ENCODE measurements around the gene COL13A1.

Gene COL13A1

DNA sequence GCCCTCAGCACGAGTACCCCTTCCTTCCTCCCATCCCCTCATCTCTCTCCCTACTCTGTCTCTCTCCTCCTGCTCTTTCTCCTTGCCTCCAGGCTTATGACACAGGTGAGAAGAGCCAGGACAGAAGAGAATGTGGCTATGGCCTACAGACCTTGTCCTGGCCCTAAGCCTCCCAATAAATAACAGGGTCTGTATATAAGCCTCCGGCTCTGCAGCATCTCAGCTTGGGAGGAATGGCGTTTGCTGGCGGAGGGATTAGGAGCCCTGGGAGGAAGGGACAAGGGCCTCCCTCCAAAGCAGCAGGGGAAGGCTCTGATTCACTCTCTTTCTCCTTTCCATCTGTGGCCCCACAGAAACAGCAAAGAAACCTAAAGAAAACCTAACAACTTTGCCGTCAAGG is 45.8 kb downstream of the COL13A1 start:
- no peak for DNase-seq (ENCODE audit: low spot score)

DNA sequence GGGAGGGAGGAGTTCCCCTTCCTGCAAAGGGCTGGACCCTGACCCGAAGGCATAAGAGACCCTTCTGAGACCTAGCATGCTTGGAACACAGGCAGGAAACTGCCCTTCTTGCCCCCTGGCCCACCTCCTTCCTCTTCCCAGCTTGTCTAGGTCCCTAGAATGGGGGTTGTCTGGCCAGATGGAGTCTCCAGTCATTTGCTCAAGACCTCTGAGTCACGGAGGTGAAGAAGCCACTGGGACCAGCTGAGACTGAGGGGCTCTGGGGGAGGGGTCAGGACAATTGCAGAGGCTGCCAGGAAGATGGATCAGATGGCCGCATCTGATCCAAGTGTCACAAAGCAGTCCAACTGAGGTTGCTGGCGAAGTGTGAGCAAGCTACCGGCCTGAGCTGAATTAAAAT is 46.2 kb downstream of the COL13A1 start:
- peak; percentile 67 for DNase-seq (ENCODE audit: low spot score)

DNA sequence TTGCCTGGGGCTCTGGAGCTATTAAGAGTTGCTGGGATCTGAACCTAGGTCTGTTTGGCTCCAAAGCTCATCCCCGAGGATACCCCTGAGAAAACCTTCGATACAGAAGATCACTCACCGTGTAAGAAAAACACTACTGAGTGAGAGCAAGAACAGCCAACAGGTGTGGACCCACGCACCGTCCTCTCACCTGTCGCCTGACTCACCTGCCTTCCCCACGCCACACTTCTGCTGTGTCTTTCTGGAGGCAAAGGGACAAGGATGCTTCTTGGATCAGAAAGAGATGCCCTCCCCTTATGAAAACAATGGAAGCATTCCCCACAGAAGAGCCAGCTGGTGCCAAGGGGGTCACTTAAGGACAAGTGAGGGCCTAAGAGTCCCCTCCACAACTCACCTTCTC is 46.7 kb downstream of the COL13A1 start:
- DNase-seq (ENCODE audit: low spot score), result no peak

DNA sequence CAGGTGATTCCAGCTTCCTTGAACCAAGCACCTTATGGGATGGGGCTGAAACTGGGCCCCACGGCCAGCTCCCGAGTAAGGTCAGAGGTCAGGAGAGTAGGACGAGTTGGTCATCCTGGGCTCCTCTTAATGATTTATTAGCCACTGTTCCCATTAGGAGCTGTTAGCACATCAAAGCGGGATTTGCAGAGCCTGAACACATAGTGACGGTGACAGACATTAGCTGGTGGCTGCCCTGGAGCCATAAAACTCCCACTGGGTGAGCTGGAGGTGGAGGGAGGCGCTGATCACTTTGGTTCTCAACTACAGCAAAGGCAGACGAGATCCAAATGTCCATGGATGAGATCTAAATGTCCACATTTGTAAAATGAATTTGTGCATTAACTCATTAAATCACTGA is 48.1 kb downstream of the COL13A1 start:
- DNase-seq (ENCODE audit: low spot score), result no peak

DNA sequence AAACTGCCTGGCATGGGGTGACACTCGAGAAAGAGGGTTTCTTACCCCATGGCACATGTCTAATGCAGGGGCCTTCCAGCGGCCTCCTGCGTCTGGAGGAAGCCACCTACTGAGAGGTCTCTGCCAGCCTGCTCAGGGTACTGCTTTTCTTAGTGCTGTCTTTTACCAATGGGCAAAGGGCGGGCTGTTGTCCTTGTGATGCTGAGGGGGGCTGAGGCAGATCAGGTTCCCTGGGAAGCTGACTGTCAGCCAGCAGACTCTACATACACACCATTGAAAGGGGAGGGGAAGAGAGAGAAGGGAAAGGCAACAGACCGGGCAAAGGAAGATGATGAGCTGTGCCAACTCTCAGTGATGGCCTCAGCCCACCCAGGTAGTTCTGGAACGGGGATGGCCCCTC is 48.7 kb downstream of the COL13A1 start:
- DNase-seq (ENCODE audit: low spot score), result no peak

DNA sequence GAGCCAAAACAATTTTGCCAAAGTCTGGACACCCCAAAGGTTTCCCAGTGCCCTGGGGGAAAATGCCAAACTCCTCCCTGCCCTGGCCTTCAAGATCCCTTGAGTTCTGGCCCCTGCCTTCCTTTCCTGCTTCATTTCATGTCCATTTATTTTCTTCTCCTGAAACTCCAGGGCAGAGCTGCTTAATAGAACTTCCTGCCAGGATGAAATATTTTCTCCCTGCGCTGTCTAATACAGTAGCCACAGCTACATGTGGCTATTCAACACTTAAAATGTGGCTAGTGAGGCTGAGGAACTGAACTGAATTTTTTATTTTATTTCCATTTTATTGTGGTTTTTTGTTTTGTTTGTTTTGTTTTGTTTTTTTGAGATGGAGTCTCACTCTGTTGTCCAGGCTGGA is 49.6 kb downstream of the COL13A1 start:
- no peak for DNase-seq (ENCODE audit: low spot score)

DNA sequence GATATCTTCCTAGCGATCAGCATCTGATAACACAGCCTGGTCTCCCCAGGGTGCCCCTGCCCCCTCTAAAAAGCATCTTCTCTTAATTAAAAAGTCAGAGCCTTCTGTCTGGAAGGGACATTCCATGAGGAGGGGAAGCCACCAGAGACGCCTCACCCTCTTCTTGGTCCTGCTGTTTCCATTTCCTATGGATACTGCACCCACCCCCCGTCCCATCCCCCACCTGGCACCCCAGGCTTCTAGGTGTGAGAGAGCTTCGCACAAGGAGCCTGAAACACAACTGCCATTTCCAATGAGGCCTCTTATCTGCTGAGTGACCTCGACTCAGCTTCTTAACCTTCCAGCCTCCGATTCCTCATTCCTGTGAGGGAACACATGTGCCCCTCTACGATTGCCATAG is 51.4 kb downstream of the COL13A1 start:
- no peak for DNase-seq (ENCODE audit: low spot score)

DNA sequence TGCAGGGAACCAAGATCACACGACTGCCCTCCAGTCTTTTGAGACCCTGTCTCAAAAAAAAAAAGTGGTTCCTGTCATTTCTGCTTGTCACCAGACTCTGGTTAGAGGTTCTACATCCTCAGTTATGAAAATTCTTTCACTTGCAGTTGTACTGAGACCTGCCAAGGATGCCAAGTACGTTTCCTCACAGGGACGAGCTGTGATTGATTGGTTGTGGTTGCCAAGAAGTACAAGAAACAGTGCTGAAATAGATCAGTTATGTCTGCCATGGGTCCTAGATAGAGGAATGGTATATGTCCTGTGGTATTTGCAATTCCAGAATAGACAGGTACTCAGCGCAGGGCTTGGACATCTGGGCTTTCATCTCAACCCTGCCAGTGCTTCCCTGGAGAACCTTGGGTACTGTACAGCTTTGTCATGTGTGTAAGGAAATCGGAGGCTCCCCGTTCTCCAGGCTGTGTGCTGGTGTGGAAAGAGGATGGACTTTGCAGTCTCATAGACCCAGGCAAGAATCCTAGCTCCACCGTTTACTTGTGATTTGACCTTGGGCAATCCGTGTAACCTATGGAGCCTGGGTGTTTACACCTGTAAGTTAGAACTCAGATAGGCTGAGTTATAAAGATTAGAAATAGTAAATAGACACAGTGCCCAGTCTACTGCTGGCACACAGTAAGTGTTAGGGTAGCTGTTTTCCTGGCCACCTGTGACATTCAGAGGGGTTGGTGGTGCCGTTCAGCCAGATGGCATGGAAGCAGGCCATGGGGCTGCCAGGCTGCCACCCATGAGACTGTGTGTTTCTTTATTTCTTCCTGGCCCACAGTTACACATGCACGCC is 53.0 kb downstream of the COL13A1 start:
- no peak for DNase-seq (ENCODE audit: low spot score)

DNA sequence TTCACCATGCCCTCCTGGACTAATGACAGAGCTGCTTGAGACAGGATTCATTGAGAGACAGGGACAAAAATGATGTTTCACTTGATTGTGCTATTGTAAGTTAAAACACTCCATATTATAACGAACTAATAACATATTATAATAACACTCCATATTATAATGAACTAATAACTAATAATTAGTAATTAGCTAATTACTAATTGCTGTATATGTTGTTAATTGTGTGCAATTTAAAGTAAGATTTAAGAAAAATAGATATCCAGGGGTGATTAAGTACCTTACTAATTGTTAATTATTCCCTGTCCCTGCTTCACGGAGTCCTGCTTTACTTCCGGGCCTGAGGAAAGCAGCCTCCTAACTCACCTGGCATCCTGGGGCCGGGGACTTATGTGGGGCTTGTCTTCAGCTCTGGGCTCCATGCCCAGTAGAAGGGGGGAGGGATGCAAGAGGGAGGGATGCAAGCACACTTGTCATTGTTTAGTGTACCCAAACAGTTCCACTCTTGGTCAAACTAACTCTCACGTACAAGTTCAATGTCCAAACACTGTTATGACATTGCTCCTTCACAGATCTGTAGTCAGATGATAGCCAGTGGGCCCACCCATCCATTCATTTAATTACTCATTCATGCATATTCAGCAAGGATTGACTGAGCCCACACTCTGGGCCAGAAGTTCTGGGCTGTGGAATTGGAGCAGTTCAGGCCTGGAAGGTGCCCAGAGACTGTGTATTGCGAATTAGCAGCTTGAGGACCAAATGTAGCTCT is 53.8 kb downstream of the COL13A1 start:
- no peak for DNase-seq (ENCODE audit: low spot score)

DNA sequence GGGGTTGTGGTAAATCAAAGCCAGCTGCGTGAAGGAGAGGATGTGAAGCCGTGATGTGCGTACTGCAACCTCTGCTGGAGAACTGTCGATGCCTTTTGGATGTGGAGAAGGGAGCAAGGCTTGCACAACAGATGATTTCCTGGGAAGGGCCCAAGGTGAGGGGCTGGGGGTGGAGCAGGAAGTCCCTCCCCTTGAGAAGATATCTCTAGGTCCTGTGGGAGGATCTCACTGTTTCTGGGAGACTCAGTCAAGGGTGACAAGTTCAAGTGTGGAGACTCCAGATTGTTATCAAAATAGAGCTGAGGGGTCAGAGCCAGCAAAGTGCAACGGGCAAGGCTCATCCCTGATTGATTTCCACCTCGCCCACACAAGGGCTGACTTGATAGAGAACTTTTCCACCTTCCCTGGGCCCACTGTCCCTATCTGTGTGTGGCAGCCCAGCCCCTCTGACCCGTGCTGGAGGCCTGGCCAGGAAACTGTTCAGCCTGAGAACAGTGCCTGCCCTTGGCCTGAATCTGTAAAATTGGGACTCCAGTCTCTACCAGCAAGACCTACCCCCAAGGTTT is 55.0 kb downstream of the COL13A1 start:
- DNase-seq (ENCODE audit: low spot score), result no peak

DNA sequence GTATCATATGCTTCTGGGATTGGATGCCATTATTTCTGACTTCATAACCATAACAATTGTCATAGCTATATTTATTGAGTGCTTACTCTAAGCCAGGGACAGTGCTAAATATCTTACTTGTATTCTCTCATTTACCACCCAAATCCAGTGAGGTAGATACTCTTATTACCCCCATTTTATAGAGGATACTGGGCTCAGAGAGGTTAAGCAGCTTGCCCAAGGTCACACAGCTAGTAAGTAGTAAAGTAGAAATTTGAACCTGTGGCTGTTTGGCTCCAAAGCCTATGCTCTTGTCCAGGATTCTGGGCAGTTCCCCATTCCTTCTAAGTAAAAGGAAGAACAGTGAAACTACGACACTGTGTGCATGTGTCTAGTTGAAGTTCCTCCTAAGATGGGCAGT is 56.5 kb downstream of the COL13A1 start:
- DNase-seq (ENCODE audit: low spot score), result no peak

DNA sequence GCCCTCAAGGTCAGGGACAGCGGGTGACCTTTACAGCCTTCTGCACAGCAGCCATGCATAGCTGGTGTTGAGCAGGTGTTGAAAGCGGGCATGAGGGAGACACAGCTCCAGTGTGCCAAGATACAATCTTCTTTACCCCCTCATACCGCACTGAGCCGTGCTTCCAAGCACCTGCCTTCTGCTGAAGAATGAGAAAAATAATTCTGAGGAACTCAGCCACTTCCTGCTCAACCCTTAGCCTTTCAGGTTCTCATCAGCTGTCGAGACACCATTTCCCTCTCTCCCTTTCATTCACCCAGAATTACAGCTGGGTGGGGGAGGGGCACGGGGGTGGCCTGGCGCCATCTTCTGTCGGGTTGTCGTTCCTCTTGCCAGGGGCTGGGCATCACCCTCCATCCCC is 58.6 kb downstream of the COL13A1 start:
- DNase-seq (ENCODE audit: low spot score), result no peak

DNA sequence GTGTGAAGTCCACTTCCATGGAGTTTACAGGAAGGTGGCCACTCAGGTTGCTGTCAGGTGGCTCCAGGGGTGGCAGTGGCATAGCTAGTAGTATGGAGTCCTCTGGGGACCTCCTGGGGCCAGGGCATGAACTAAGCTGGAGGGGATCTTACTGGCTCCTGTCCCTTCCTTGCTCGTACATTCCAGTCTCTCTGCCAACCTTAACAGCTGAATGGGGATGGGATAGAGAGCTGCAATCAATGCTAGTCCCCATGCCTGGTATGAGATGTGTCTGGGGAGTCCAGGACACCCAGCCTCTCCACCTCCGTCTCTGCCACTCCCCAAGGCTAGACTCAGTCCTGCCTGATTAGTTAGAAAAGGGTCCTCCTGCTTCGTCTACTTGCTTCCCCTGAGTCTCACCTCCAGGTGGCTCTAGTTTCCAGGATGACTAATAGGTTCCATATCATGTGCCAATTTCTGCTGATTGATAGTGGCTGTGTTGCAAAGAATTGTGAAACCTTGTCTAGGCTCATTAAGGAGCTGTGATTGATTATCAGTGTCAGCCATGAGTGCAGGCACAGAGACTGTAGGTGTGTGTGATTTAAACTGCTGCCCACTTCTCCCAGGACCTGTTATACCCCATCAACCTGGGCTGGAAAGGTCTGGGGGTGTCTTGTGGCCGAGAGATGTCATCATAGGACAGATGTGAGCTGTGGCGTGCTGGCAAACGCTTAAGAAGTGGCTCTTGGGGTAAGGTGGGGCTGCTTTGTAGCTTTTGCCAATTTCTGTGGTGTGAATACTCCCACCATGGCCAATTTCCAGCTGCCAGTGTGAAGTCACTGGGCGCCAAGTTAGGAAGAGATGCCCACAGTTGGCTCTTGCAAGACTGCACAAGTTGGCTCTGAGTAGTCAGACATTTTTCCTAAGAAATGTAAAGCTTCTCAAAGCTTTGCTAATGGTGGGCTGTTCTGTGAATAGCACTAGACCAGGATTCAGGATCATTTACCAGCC is 59.8 kb downstream of the COL13A1 start:
- no peak for DNase-seq (ENCODE audit: low spot score)

DNA sequence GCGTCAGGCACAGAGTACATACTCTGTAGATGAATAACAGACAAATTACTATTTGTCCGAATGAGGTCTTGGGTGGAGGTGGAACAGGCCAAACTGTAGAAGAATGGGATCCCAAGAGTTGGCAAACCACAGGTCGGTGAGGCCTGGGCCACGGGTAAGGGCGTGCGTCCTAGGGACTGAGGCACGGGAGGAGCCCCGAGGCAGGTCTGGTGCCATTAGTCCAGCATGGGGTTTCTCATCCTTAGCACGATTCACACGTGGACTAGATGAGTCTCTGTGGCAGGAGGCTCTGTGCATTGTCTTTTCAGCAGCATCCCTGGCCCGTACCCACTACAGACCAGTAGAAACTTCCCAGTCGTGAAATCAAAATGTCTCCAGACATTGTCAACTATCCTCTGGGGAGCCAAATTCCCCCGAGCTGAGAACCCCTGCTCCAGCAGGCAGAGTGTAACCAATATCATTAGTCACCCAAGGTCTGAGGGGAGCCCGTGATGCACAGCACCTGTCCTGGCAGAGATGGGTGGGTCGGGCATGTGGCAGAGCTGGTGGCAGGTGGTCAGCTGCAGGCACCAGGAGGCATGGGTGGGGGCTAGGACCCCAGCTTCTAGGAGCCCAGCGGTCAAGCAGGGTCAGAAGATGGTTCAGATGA is 61.3 kb downstream of the COL13A1 start:
- no peak for DNase-seq (ENCODE audit: low spot score)

DNA sequence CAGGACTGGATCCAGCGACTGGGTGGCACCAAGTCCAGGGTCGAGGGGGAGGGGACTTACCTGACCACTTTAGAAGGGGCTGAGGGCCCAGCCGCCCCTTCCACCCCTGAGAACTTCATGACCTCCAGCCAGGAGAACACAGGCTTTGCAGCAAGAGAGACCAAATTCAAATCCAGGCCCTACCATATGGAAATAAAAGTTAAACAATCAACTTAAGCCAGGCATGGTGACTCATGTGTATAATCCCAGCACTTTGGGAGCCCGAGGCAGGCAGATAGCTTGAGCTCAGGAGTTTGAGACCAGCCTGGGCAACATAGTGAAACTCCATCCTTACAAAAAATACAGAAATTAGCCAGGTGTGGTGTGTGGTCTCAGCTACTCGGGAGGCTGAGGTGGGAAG is 61.9 kb downstream of the COL13A1 start:
- no peak for DNase-seq (ENCODE audit: low spot score)

DNA sequence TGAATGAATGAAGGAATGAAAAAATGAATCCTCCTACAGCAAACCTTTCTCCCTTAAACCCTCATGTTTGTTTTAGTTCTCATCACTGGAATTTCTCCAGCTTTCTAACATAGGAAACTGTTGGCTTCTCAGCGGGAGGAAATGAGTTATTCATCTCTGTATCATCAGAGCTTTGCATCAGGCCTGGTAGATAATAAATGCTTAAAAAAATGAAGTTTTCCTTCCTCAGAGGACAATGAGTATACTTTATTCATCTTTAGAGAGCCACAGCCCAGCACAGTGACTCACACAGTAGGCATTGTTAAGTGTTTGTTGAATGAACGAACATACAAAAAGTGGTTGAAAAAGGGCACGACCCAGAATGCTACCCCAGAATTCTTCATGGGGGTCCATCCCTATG is 62.6 kb downstream of the COL13A1 start:
- DNase-seq (ENCODE audit: low spot score), result peak; percentile 63

DNA sequence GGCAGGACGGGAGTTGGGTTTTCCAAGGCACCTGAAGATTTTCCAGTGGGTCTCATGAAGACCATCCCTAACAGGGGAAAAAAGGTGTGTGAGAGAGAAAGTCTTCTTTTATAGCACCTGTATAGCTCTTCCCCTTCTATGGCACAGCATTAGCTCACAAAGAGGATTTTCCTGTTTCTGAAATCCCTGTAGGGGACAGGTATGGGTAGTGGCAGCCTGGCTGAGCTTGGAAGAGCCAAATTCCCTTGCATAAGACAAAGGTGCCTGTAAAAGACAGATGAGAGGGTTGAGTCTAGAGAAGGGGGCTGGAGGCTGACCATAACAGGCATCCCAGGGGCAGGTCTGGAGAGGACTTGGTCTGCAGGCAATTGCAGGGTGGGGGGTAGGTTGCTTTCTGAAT is 63.7 kb downstream of the COL13A1 start:
- no peak for DNase-seq (ENCODE audit: low spot score)

DNA sequence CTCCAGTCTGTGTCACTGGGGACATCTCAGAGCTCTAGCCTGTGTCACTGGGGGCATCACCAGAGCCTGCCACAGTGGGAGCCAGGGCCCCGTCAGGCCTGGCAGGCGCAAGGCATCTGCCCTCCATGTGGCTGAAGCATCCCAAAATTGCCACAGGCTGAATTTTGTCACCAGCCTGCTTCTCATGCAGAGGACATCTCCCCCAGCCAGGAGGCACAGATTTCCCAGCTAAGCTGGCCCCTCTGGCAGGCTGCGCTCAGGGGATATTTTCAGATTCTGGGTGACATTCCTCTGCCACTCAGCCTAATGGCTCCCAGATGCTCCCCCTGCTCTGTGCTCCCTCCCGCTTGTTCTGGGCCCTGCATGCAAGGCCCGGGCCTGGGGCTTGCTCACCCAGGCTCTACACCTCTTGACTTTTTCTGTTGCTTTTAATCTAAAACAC is 64.6 kb downstream of the COL13A1 start:
- no peak for DNase-seq (ENCODE audit: low spot score)

DNA sequence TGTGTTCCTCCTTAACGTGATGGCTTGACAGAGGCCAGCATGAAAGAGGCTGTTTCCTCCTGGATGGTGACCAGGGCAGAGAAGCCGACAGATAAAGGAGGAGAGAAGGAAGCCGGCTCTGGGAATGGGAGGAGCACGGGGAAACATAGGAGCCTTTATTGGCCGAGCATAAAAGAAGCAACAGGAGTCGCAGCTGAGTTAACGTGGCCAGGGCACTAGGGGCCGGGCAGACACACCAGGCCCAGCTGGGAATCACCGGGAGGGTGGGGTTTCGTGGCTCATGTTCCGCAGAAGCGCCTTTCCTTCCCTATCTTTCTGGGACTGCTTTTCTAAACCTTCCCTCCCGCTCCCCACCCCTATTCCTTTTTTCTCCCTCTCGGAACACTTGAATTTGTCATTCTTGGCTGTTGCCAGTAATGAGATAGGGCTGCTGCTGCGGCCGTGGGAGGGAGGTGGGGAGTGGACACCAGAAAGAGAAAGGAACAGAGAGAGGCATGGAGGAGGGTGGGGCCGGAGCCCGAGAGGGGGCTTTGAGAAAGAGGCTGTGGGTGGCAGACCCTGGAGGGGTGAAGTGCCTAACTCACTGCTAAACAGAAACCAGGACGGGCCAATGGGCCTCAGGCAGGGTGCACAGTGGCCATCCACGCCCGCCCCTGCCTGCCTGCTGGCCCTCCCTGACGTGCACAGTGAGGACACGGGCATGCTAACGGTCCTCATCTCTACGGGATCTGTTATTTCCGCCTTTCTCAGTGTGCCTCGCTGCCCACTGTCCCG is 65.2 kb downstream of the COL13A1 start:
- DNase-seq (ENCODE audit: low spot score), result peak; percentile 85

DNA sequence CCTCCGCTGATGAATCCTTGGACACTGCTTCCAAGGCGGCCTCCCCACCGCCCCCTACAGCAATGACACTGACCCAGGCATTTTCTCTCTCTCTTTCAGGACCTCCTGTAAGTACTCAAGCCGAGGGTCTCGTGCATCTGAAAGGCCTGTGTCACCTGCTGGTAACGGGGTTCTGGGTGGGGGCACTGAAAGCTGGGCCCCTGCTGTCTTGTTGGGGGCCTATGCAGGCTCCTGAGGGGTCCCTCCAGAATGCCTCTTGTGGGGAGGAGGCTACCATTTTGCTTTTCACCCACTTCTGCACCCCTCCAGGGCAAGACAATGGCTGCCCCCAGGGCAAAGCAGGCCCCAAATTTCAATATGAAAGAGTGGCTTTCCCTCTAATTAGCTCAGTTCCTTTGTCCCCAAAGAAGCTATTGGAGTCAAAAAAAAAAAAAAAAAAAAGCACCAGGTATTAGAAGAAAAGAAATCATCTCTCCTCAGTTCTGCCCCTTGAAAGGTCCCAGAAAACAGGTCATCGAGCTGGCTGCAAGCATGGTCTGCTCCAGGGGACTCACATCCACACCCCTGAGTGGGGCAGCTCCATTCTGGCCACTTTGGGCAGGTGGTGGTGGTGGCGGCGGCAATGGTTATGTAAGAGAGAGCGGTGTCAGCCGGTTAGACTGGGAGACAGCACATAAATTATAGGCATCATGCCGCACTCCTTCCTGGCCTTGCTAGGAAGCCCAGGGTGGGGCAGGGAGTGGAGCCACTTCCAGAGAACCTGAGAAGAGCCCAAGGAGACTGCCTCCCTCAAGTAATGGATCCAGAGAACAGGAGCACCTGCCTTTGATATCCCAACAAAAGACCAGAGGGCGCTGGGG is 66.2 kb downstream of the COL13A1 start:
- DNase-seq (ENCODE audit: low spot score), result no peak
